GM21717 (cell line): ENCODE results near the gene COL6A1.
"Not testable (repeated sequence)": the region's sequence is repeated elsewhere in the genome, so short reads cannot be mapped to it uniquely, and the experiment has no call there.

Experiments used
- ATAC-seq: cut with Tn5 transposase; IDR thresholded peaks from one replicate; pipeline ENCODE4 v1.9.1; 2021; ENCODE audit warnings: mild to moderate bottlenecking, moderate library complexity; ENCODE audit not compliant: unreplicated experiment

The COL6A1 gene

DNA sequence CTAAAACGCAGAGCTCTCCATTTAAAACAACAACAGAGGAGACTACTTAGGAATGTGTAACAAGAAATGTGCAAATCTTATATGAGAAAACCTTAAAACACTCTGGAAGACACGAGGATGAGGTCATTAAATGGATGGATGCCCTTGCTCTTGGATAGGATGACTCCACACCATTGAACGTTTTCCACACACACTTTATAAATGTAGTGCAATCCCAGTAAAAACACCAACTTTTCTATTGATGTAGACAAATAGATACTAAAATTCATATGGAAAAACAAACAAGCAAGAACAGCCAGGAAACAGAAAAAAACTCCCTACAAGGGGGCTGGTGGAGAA is 18.4 kb upstream of the COL6A1 start:
- no peak for ATAC-seq

DNA sequence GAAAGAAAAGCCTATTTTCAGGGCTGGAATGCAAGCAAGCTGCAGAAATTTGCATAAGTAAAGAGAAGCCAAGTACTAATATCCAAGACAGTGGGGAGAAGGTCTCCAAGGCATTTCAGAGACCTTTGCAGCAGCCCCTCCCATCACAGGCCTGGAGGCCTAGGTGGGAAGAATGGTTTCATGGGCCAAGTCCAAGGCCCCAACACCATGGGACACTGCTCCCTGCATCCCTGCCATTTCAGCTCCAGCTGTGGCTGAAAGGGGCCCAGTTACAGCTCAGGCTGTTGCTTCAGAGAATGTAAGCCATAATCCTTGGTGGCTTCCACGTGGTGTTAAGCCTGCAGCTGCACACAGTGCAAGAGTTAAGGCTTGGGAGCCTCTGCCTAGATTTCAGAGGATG is 16.9 kb upstream of the COL6A1 start:
- no peak for ATAC-seq

DNA sequence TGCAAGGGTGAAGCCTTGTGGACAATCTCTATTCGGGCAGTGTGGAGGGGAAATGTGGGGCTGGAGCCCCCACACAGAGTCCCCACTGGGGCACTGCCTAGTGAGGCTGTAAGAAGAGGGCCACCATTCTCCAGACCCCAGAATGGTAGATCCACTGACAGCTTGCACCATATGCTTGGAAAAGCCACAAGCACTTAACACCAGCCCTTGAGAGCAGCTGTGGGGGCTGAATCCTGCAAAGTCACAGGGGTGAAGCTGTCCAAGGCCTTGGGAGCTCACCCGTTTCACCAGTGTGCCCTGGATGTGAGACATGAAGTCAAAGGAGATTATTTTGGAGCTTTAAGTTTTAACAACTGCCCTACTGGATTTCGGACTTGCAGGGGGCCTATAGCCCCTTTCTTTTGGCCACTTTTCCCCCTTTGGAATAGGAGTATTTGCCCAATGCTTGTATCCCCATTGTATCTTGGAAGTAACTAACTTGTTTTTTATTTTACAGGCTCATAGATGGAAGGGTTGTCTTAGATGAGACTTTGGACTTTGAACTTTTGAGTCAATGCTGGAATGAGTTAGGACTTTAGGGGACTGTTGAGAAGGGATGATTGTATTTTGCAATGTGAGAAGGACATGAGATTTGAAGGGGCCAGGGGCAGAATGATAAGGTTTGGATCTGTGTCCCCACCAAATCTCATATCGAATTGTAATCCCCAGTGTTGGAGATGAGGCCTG is 16.3 kb upstream of the COL6A1 start:
- ATAC-seq: no peak

DNA sequence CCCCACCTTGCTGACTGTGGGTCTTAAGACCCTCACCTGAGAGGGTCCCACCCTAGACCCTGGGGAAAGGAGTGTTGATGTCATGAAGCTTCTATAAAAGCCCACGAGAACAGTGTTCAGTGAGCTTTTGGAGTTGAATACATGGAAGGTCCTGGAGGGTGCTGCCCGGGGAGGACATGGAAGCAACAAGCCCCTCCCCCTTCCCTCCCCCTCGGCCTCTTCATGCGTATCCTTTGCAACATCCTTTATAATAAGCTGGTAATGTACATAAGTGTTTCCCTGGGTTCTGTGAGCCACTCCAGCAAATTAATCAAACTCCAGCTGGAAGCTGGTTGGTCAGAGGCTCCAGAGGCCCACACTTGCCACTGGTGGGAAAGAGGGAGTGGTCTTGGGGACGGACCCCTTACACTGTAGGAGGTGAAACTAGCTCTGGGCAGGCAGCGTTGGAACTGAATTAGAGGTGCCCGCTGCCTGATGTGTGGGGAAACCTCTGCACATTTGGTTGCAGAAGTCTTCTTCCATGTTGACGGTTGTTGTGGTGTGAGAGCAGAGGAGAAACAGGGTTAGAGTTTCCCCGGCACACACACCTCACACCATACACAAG is 14.7 kb upstream of the COL6A1 start:
- no peak for ATAC-seq

DNA sequence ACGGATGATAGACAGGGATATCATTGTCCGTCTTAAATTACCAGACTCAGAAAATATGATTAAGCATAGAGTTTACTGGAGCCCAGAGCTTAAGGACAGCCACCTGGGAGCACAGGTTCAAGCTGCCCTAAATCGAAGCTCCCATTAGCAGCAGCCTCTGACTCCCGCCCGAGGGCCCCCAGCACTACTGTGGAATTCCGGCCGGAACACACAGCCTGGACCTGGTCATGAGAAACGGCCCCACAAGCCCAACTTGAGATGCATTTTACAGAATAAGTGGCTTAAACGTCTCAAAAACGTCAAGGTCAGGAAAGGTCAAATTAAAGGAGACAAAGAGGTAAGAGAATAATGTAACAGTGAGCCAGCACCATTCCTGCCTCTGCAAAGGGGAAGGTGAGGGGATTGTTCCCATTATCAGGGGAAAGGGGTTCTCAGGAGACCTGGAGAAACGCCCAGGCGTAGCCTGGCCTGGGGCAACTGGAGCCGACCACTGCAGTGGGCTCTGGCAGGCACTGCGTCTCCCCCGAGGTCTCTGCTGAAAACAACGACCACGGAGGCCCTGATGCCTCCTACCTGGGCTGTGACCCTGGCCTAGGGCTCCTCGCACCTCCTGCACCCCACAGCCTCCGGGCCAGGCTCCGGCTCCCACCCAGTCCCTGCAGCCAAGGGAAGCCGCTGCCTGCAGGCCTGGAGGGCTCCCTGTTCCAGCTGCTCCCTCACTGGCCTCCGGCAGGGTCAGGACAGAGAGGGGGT is 11.5 kb upstream of the COL6A1 start:
- ATAC-seq: no peak

DNA sequence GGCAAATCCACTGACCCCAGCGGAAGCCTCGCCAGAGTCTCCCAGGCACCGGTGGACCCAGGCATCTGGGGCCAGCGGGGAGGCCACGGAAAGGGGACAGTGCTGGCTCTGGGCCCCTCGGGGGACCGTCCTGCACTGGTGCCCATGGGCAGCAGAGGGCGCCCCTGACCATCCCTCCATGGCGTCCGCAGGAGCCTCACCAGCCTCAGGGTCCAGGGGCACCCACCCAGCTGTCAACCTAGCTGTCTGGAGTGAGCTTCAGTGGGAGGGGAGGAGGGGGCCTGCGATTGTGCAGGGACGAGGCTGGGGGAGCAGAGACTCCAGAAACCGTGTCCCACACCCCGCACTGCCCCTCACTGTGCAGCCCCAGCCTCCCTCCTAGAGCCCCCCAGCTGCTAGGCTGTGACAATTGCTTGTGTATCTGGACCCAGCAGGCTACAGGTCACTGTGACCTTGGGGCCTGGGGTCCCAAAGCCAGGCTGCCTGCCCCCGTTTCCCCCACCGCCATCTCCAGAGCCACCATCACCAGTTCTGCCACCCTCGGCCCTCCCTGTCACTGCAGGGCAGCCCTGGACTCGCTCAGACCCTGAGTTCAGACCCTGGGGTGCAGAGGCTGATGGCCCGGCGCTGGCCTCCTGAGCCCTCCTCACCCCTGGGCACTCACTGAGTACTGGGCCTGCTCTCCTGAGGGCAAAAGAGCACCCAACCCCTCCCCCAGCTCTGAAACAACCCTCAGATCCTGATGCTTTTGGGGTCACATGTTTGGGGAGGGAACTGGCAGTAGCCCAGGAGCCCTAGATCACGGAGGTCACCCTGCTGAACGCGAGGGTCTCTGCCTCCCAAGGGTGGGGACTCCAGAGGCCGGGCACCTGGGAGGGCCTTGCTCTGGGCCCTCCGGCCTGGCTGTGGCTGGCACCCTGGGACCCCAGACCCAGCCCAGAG is 10.6 kb upstream of the COL6A1 start:
- ATAC-seq: no peak

DNA sequence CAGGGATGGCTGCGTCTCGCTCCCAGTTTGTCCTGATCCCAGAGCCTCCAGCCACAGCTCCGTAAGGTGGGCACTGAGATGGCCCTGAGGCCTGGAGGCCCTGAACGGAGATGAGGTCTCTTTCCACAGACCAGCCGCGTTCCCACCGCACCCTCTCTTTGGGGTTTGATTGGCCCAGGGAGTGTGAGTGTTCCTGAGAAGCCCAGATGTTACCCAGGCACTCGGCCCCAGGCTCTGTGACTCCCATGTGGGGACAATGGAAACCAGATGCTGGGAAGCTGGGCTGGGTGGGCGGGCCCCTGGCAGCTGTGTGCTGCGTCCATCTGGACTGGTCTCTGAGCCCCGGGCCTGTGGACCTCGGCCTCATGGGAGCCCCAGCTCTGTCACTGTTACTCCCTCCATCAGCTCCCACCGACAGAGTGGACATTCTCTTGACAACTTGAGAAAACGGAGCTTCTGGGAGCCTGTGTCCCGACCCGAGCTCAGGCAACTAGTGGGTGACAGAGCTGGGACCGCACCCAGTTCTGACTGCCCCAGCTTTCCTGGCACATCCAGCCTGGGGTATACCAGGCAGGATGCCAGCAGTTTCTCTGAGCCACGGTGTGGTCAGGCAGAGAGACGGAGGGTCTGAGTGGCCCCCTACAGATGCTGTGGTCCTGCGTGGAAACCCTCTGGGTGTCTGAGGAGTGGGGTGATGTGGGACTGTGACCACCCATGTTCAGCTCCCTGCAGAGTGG is 9.8 kb upstream of the COL6A1 start:
- no peak for ATAC-seq

DNA sequence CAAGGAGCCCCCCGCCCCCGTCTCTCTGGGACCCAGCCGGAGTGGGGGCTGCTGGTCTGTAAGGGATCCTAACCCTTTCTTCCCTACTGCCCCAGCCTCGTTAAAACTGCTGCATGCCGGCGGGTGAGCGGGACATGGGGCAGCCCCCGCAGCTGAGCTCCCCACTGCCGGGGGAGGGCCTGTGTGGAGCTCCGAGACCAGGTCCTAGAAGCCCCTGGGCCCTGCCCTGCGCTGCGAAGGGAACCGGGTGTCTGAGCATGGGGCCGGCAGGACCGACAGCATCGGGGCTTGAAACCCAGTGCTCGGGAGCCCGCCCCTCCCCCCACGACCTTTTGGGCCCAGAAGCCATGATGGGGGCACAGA is 9.2 kb upstream of the COL6A1 start:
- no peak for ATAC-seq

DNA sequence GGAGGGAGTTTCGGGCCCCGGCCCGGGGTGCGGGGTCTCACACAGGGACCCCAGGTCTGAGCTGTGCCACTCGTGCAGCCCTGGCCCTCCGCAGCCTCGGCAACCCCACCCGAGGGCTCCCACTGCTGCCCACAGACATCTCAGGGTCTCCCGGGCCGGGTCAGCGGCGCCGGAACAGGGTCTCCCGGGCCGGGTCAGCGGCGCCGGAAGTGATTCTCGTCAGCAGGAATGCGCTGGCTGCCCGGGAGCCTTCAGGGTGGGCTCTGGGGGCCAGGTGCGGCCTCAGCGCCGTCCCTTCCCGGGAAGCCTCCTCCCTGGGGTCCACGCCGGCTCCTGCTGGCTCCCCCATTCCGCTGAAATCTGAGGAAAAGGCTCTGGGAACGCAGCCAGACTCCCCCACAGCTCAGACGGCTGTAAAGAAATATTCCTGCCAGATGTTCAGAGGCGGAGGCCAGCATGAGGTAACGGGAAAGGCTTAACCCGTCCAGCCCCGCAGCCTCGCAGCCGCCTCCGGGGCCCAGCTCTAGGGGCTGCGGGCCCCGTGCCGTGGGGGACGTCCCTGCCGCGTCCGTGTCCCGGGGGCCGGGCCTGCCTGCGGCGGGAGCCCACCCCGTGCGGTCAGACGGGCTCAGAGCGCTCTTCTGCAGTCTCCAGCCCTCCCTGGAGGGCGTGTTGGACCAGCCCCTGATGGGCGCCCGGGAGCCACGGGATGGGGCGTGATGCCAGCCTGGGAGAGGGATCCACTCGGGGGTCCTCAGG is 8.7 kb upstream of the COL6A1 start:
- ATAC-seq: no peak

DNA sequence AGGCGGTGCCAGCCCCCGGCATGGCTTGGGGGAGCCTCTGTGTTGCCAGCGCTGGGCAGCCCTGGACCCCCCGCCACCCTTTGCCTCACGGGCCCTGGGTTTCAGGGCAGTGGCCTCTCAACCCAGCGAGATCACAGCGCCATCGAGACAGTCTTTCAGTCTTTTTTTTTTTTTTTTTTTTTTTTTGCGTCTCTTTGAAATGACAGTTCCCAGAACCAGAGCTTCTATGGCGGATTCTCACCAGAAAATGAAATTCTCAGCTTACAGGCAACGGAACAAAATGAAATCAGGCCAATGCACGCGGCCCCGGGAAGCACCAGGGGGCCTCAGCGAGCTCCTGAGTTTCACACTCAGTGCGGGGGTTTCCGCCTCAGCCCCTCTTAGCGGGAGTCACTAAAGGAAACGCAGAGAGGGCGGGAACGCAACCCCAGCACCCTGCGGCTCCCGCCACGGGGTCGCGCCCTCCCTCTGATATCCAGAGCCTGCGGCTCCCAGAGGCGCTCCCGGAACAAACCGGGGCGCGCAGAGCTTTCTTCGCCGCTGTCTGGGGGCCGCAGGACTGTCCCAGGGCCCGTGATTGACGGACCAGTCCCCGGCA is 8.0 kb upstream of the COL6A1 start:
- no peak for ATAC-seq

DNA sequence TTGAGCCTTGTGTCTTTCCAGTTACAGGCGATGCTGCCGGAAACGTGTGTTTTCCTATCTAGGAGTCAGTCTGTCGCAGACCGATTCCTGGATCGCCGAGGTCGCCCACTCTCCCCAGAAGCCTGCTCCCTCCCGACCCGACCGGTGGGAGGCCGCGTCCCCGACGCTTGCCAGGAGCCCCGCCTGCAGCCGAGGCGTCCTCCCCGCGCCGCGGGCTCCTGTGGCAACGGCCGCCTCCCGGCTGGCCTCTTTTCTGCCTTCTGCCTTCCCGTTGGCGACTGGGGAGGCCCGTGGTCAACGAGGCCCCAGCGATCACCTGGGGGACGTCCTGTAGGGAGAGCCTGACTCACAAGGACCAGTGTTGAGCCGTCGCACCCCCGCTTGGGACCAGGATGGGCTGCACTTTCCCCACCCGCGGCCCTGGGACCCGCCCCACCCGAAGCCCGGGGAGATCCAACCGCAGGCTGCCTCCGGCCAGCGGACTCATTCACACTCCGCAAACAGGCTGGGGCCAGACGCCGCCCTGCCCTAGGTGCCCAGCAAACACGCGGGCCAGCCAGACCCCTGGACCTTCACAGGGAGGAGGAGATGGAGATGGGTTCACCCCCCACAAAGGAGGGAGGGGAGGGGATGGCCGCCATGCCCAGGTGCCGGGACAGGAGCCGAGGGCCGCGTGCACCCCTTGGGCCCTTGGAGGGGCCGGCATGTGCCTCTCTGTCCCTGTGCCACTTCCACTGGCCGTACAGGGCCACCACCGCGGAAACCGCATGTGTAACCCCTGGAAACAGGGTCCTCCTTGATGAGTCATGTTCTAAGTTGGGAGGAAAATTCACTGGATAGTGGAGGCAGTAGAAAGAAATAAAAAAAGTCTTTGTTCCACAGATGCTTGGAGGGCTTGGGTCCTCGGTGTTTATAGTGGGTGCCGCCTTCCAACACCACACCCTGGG is 7.2 kb upstream of the COL6A1 start:
- ATAC-seq: no peak

DNA sequence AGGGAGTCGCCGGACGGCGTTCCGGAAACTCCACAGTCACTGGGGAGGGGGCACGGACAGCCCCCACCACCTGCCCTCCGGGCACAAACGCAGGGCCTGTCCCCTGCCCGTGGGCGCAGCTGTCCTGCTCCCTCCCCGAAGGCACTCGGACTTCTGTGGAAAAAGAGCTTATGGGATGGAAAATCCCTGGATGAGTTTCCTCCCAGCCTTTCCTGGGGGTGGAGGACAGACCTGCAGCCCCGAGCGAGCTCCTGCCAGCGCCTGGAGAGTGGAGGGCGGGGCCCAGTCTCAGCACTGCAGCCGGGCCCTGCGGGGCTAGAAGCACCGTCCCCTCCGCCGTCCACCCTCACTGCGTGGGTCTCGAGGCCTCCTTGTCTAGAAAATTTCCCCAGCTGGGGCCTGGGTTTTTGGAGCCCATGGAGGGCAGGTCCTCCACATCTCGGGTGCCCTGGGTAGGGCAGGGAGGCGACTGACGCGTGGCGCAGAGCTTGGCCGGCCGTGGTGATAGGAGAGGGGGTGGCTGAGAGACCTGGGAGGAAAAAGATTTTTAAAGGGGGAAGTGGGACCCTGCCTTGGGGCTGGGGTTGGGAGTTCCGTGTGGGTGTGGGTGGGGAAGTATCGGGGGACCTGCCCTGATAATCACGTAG is 6.4 kb upstream of the COL6A1 start:
- no peak for ATAC-seq

DNA sequence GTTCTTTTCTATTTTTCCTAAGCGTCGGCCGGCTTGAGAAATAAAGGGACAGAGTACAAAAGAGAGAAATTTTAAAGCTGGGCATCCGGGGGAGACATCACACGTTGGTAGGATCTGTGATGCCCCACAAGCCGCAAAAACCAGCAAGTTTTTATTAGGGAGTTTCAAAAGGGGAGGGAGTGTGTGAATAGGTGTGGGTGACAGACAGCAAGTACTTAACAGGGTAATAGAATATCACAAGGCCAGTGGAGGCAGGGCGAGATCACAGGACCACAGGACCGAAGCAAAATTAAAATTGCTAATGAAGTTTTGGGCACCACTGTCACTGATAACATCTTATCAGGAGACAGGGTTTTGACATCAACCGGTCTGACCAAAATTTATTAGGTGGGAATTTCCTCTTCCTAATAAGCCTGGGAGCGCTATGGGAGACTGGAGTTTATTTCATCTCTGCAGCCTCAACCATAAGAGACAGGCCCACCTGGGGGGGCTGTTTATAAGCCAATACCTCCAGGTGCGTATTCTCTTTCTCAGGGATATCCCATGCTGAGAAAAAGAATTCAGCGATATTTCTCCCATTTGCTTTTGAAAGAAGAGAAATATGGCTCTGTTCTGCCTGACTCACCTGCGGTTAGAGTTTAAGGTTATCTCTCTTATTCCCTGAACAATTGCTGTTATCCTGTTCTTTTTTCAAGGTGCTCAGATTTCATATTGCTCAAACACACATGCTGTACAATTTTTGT is 5.7 kb upstream of the COL6A1 start:
- ATAC-seq: not testable (repeated sequence)

DNA sequence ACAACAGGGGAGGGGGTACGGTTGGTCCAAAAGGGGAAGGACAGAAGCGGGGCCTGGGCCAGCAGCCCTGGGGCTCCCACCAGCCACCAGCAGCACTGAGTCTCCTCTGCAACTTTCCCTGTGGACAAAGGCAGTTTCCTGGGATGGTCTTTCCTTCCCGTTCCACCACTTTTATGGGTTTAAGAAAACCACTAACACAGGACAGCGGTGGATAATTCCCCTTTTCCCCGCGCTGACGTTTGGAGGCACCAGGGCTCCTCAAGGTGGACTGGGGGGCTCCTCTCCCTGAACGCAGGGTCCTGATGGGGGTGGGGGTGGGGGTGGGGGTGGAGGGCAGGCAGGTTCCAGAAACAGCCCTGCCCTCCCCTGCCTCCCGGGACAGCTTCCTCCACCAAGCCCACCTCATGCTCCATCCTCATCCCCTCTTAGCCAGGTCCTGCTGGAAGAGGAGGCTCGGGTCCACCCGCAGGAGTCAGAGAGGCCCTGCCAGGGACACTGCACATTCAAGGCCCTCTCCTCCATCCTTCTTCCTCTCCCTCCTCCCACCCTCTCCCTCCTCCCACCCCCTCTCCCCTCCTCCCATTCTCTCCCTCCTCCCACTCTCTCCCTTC is 4.8 kb upstream of the COL6A1 start:
- no peak for ATAC-seq

DNA sequence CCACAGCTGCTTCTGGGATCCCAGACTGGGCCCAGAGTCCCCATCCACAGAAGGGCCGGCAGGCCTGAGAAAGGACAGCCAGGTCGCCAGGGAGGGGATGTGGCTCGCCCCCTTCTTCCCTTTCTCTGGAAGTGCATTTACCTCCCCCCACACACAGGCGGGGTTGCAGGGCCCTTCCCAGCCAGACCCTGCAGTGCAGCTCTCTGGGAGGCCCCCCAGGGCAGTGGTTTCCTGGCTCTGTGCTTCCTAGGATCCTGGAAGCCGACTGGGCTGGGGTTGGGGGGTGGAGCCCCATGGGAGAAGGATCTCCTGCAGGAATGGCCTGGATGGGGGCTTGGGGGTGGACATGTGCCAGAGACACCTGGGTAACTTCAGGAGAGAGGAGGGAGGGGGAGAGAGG is 4.2 kb upstream of the COL6A1 start:
- ATAC-seq: no peak

DNA sequence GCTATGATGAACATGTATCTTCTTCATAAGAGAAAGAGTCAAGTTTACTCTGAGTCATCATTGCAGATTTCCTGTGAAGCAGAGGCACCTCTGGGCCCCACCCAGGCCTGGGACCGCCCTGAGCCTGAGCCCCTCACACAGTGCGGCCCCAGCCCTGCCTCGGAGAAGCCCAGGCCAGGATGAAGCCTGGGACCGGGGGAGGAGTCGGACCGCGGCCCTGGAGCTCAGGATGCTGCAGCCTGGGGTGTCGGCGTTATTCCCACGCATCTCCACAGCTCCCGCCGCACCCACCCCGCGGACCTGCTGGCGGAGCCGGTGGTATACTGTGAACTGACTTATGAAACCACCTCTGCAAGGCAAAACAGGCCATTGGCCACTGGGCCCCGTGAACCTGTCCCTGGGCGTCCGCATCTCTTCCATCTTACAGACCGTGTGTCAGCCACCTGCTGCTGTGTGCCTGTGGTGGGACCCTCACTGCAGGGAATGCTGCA is 2.4 kb upstream of the COL6A1 start:
- no peak for ATAC-seq

DNA sequence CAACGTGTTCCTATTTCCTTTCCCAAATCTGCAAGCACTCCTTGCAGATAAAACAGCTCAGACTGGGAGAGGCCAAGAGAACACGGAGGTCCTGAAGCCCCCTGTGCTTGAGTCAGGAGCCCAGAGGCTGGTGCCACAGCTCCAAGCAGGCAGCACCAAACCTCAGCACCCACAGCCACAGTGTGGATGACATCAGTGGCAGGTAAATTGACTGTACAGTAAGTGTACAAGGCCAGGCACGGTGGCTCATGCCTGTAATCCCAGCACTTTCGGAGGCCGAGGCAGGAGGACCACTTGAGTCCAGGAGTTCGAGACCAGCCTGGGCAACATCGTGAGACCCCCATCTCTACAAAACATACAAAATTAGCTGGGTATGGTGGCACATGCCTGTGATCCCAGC is 1.9 kb upstream of the COL6A1 start:
- ATAC-seq: no peak
